H1 (cell line): ENCODE measurements around the gene TNFAIP8. TPM values are rescaled to one million over a fixed set of nuclear protein-coding genes. Genes with fewer than 3 reads are reported as not detected.
A peak's percentile ranks its signal among the peaks of the same experiment; 100 is the strongest.

Source experiments
- CTCF ChIA-PET: fragments of 300-600 bp; sonication (Branson Sonifier 250); formaldehyde crosslinking; loops from one replicate; lab custom pipeline; 2021; ENCODE audit not compliant: partially characterized antibody; lab: Charles Lee
- POLR2A ChIA-PET: fragments of 300-600 bp; sonication (Branson Sonifier 250); formaldehyde crosslinking; loops from one replicate; lab custom pipeline; 2021; ENCODE audit warnings: inconsistent platforms; ENCODE audit not compliant: partially characterized antibody; lab: Charles Lee
- DNase-seq, 2 experiments: peaks; one replicate each; pipeline versions ENCODE4 v3.0.0 to v3.0.0-alpha.2; 2010 to 2022; ENCODE audit warnings: low spot score in 2 of 2, low read depth in 1 of 2, mixed read lengths in 1 of 2
- FAIRE-seq: peaks from 2 replicates; lab custom pipeline; 2011; peaks lifted over from hg19 to GRCh38; lab: Jason Lieb, UNC
- H2AFZ ChIP-seq: 2 replicates; pipeline ENCODE4 v1.8.1; 2012; ENCODE audit warnings: low read length, inconsistent platforms
- H2AK5ac ChIP-seq: 2 replicates; pipeline ENCODE4 v1.6.1; 2013; ENCODE audit warnings: low read depth, low read length
- H2BK120ac ChIP-seq: replicated peaks from 2 replicates; pipeline ENCODE3; 2013; ENCODE audit warnings: low read depth, low read length, inconsistent platforms
- H2BK12ac ChIP-seq: 2 replicates; pipeline ENCODE4 v1.6.1; 2013; ENCODE audit warnings: low read depth, low read length
- H2BK15ac ChIP-seq: 2 replicates; pipeline ENCODE4 v1.6.1; 2013; ENCODE audit warnings: low read length
- H2BK20ac ChIP-seq: 2 replicates; pipeline ENCODE4 v1.6.1; 2013; ENCODE audit warnings: low read length
- H2BK5ac ChIP-seq: 2 replicates; pipeline ENCODE4 v1.6.1; 2013; ENCODE audit warnings: low read depth, low read length
- H3K14ac ChIP-seq: 2 replicates; pipeline ENCODE4 v1.6.1; 2013; ENCODE audit warnings: inconsistent platforms; ENCODE audit not compliant: insufficient read length
- H3K18ac ChIP-seq: 2 replicates; pipeline ENCODE4 v1.6.1; 2013; ENCODE audit warnings: low read length; ENCODE audit errors: extremely low read depth
- H3K23ac ChIP-seq: 2 replicates; pipeline ENCODE4 v1.6.1; 2013; ENCODE audit warnings: inconsistent platforms; ENCODE audit not compliant: insufficient read length
- H3K23me2 ChIP-seq: 2 replicates; pipeline ENCODE4 v1.6.1; 2013; ENCODE audit warnings: low read depth, low read length
- H3K27ac ChIP-seq: 2 replicates; pipeline ENCODE4 v1.6.1; 2011; ENCODE audit warnings: low read depth, low read length, inconsistent platforms
- H3K27me3 ChIP-seq, 4 experiments: replicated peaks in 1 of 4; 1 replicate in 1 of 4; 2 replicates in 3 of 4; pipeline versions ENCODE4 v1.6.1 to v1.8.1; 2011 to 2013; ENCODE audit warnings: low read length in 3 of 4, mild to moderate bottlenecking in 3 of 4, inconsistent platforms in 2 of 4, mixed read lengths in 2 of 4, moderate library complexity in 1 of 4; ENCODE audit not compliant: control insufficient read depth in 3 of 4, insufficient read depth in 3 of 4; ENCODE audit errors: extremely low read depth in 1 of 4
- H3K36me3 ChIP-seq, 4 experiments: 2 replicates each; pipeline versions ENCODE4 v1.6.1 to v1.8.1; 2011 to 2013; ENCODE audit warnings: mild to moderate bottlenecking in 4 of 4, low read length in 3 of 4, moderate library complexity in 2 of 4, control low read depth in 1 of 4, inconsistent platforms in 1 of 4; ENCODE audit not compliant: insufficient read depth in 4 of 4, control insufficient read depth in 2 of 4
- H3K4ac ChIP-seq: replicated peaks from 2 replicates; pipeline ENCODE3; 2013; ENCODE audit warnings: low read length, low read depth, mixed read lengths, inconsistent platforms; ENCODE audit not compliant: insufficient read length
- H3K4me1 ChIP-seq, 4 experiments: replicated peaks in 1 of 4; 1 replicate in 1 of 4; 2 replicates in 3 of 4; pipeline versions ENCODE4 v1.6.1 to v1.8.1; 2011 to 2013; ENCODE audit warnings: low read length in 3 of 4, inconsistent platforms in 2 of 4, mixed read lengths in 1 of 4; ENCODE audit not compliant: insufficient read depth in 4 of 4, control insufficient read depth in 3 of 4
- H3K4me2 ChIP-seq, 2 experiments: 2 replicates each; pipeline versions ENCODE4 v1.6.1 to v1.8.1; 2011 to 2013; ENCODE audit warnings: low read depth in 2 of 2, low read length in 2 of 2, control low read depth in 1 of 2, inconsistent platforms in 1 of 2, mild to moderate bottlenecking in 1 of 2; ENCODE audit not compliant: insufficient read depth in 1 of 2
- H3K4me3 ChIP-seq, 4 experiments: fragments of 200-600, 300-600 bp in 1 of 4; sonication (generic), shearing (Covaris generic), sonication (Bioruptor Twin) in 1 of 4; 2 replicates each; pipeline versions ENCODE4 v1.5.1 to v1.8.1; 2011 to 2016; ENCODE audit warnings: low read length in 4 of 4, low read depth in 3 of 4, control low read depth in 2 of 4, inconsistent platforms in 2 of 4, mild to moderate bottlenecking in 2 of 4, mixed read lengths in 1 of 4, moderate library complexity in 1 of 4; ENCODE audit not compliant: insufficient read depth in 2 of 4; ENCODE audit errors: extremely low read depth in 1 of 4
- H3K56ac ChIP-seq: replicated peaks from 2 replicates; pipeline ENCODE3; 2013; ENCODE audit warnings: low read depth, mild to moderate bottlenecking, mixed read lengths, low read length, inconsistent platforms; ENCODE audit not compliant: insufficient read length
- H3K79me1 ChIP-seq: 2 replicates; pipeline ENCODE4 v1.6.1; 2013; ENCODE audit warnings: low read depth, low read length, control low read depth
- H3K79me2 ChIP-seq, 2 experiments: 2 replicates each; pipeline versions ENCODE4 v1.6.1 to v1.8.1; 2012 to 2013; ENCODE audit warnings: low read length in 2 of 2, mild to moderate bottlenecking in 2 of 2, inconsistent platforms in 1 of 2; ENCODE audit not compliant: insufficient read depth in 2 of 2, control insufficient read depth in 1 of 2
- H3K9ac ChIP-seq, 4 experiments: replicated peaks in 1 of 4; 1 replicate in 1 of 4; 2 replicates in 3 of 4; pipeline versions ENCODE4 v1.6.1 to v1.8.1; 2011 to 2013; ENCODE audit warnings: low read depth in 3 of 4, low read length in 3 of 4, control low read depth in 2 of 4, mild to moderate bottlenecking in 2 of 4, moderate library complexity in 2 of 4, inconsistent platforms in 1 of 4; ENCODE audit errors: extremely low read depth in 1 of 4
- H3K9me3 ChIP-seq, 2 experiments: 2 replicates each; pipeline versions ENCODE4 v1.6.1 to v1.8.1; 2012 to 2013; ENCODE audit warnings: mild to moderate bottlenecking in 2 of 2, moderate library complexity in 2 of 2, control low read depth in 1 of 2, inconsistent platforms in 1 of 2, low read depth in 1 of 2, low read length in 1 of 2, mixed read lengths in 1 of 2; ENCODE audit not compliant: insufficient read depth in 2 of 2
- H4K20me1 ChIP-seq, 2 experiments: replicated peaks in 1 of 2; 2 replicates each; pipeline versions ENCODE3 to v1.8.1; 2011 to 2013; ENCODE audit warnings: inconsistent platforms in 2 of 2, low read length in 2 of 2, mild to moderate bottlenecking in 1 of 2; ENCODE audit not compliant: insufficient read depth in 2 of 2, control insufficient read depth in 1 of 2
- H4K5ac ChIP-seq: 2 replicates; pipeline ENCODE4 v1.6.1; 2013; ENCODE audit warnings: low read length, low read depth, mixed read lengths, inconsistent platforms; ENCODE audit not compliant: insufficient read length
- H4K8ac ChIP-seq: 2 replicates; pipeline ENCODE4 v1.8.0; 2013; ENCODE audit warnings: mild to moderate bottlenecking, moderate library complexity, low read length, inconsistent platforms; ENCODE audit not compliant: insufficient read depth; ENCODE audit errors: extremely low read depth
- H4K91ac ChIP-seq: replicated peaks from 2 replicates; pipeline ENCODE3; 2013; ENCODE audit warnings: low read length, mixed read lengths, inconsistent platforms; ENCODE audit not compliant: insufficient read length
- ASH2L ChIP-seq: fragments of 200-600, 300-600 bp; sonication (generic); IDR thresholded peaks from one replicate; pipeline ENCODE4 v1.7.1; 2017; ENCODE audit warnings: low read length
- ATF3 ChIP-seq: IDR thresholded peaks from 2 replicates; pipeline ENCODE4 v1.6.1; 2011; ENCODE audit warnings: low read depth, mild to moderate bottlenecking, low read length; ENCODE audit not compliant: insufficient read depth
- CBX8 ChIP-seq: fragments of 300-800, 300-1000 bp; sonication (generic); IDR thresholded peaks from 2 replicates; pipeline ENCODE4 v1.7.1; 2016; ENCODE audit warnings: low read depth, low read length, borderline replicate concordance
- CREB1 ChIP-seq: IDR thresholded peaks from 2 replicates; pipeline ENCODE4 v1.6.1; 2012; ENCODE audit warnings: inconsistent platforms
- EGR1 ChIP-seq: IDR thresholded peaks from 2 replicates; pipeline ENCODE4 v1.6.1; 2011; ENCODE audit warnings: low read depth, low read length, borderline replicate concordance
- EP300 ChIP-seq, 2 experiments: IDR thresholded peaks; 1 replicate in 1 of 2; 2 replicates in 1 of 2; pipeline ENCODE4 v1.6.1; 2011 to 2012; ENCODE audit warnings: low read depth in 2 of 2, low read length in 2 of 2, mild to moderate bottlenecking in 2 of 2, borderline replicate concordance in 1 of 2, inconsistent platforms in 1 of 2, moderate library complexity in 1 of 2
- NRF1 ChIP-seq: IDR thresholded peaks from 2 replicates; pipeline ENCODE4 v1.6.1; 2011; ENCODE audit warnings: mild to moderate bottlenecking, low read depth, low read length, improper control_type of control experiment
- RFX5 ChIP-seq: IDR thresholded peaks from 2 replicates; pipeline ENCODE4 v1.6.1; 2011; ENCODE audit warnings: low read depth, low read length, improper control_type of control experiment, borderline replicate concordance
- RXRA ChIP-seq: IDR thresholded peaks from 2 replicates; pipeline ENCODE4 v1.6.1; 2011; ENCODE audit warnings: low read depth, mild to moderate bottlenecking, low read length, moderate library complexity; ENCODE audit not compliant: insufficient read depth
- SIRT6 ChIP-seq: IDR thresholded peaks from one replicate; pipeline ENCODE4 v1.7.1; 2012; ENCODE audit warnings: low read length, inconsistent platforms
- SIX5 ChIP-seq: IDR thresholded peaks from 2 replicates; pipeline ENCODE4 v1.6.1; 2011; ENCODE audit warnings: mild to moderate bottlenecking, low read depth, low read length
- SP2 ChIP-seq: IDR thresholded peaks from 2 replicates; pipeline ENCODE4 v1.6.1; 2012; ENCODE audit warnings: mild to moderate bottlenecking, low read length, inconsistent platforms
- SP4 ChIP-seq: IDR thresholded peaks from 2 replicates; pipeline ENCODE4 v1.6.1; 2012; ENCODE audit warnings: low read length, inconsistent platforms
- SUZ12 ChIP-seq: fragments of 200-600 bp; sonication (generic); IDR thresholded peaks from 2 replicates; pipeline ENCODE4 v1.6.1; 2012; ENCODE audit warnings: mild to moderate bottlenecking, inconsistent platforms, low read length, moderate library complexity, mixed read lengths
- TAF1 ChIP-seq: IDR thresholded peaks from 2 replicates; pipeline ENCODE4 v1.6.1; 2011; ENCODE audit warnings: mild to moderate bottlenecking, low read depth, low read length
- WGBS, 2 experiments: shearing (Covaris generic) in 1 of 2; methylation state at CpG; one replicate each; pipeline versions ENCODE4 v1.1.6 to v1.1.7; 2013 to 2015; ENCODE audit warnings: low lambda C conversion rate in 2 of 2, mixed read lengths in 2 of 2, inconsistent platforms in 1 of 2, low coverage in 1 of 2, missing lambda C conversion rate in 1 of 2; ENCODE audit not compliant: insufficient replicate concordance in 2 of 2, insufficient coverage in 1 of 2, insufficient read length in 1 of 2; ENCODE audit errors: extremely low coverage in 1 of 2, missing lambda C conversion rate in 1 of 2; 5-methylcytosine and 5-hydroxymethylcytosine counted together
- polyA plus RNA-seq, 7 experiments: library from polyadenylated mRNA; depleted of rRNA in 3 of 7; stranded (reverse) in 5 of 7; unstranded in 2 of 7; fragments of >200 nt in 5 of 7; fragments of 200-250 nt in 2 of 7; gene quantifications; 1 replicate in 5 of 7; 2 replicates in 1 of 7; 4 replicates in 1 of 7; pipeline versions ENCODE4 v1.2.1 to v1.2.3, GENCODE V29; 2011 to 2013; ENCODE audit warnings: missing spikeins in 2 of 7, mixed read lengths in 2 of 7
- total RNA-seq: library from RNA; stranded (reverse); fragmentation: NEBNext Ultra II Directional; extraction: Animal tissue kit (Norgen Biotek cat#: 25700); gene quantifications from 2 replicates; pipeline ENCODE4 v1.2.1, GENCODE V29; 2021

TNFAIP8 gene
- total and polyA plus RNA-seq, 2 of the 8 experiments (the other 6 are each of a cell fraction or from before 2014, with no cell fraction given): 12.4 to 19.3 TPM

GRCh38 chr5:119358530-119358900 lies 2.7 kb downstream of the TNFAIP8 start:
- Histone ChIP-seq H2BK20ac (no peak overlapping the region), H2BK120ac (no peak overlapping the region), H4K20me1 (no peaks in the 10 kb centered on the region)
- TF ChIP-seq EP300 (IDR thresholded peaks at IDR 0.05; ENCODE audit: borderline replicate concordance in 1 of 2, low read depth in 2 of 2, low read length in 2 of 2): no peak
- TF ChIP-seq ATF3: no peak
- no peak for TF ChIP-seq SIRT6
- no peak for TF ChIP-seq SP2
- TF ChIP-seq NRF1: no peak
- TF ChIP-seq RFX5: no peak
- TF ChIP-seq TAF1: no peak
- no peak for TF ChIP-seq SP4
- no peak for TF ChIP-seq SUZ12
- TF ChIP-seq CREB1: no peak
- TF ChIP-seq ASH2L: no peak
- TF ChIP-seq EGR1: no peak
- TF ChIP-seq RXRA: no peak
- no peak for TF ChIP-seq SIX5
- TF ChIP-seq CBX8: no peak

More at GRCh38 chr5:119358530-119358900, 2.7 kb downstream of the TNFAIP8 start:
- no peak overlapping the region for H3K4ac ChIP-seq
- 0 out of 2 replicates have a peak overlapping the region, but pooled peaks have one; percentile 42 for H2BK12ac ChIP-seq
- 82% methylated on average over 2 of the region's 2 CpGs; no CpG with 5 or more reads in 1 of the 2 experiments for WGBS, 2 experiments
- FAIRE-seq: no peak
- no peak overlapping the region for H2AK5ac ChIP-seq
- H3K23me2 ChIP-seq: peaks cover 10% of the 10 kb centered on the region
- no peak overlapping the region for H3K9ac ChIP-seq
- H4K91ac ChIP-seq: no peak overlapping the region
- H3K27ac ChIP-seq: no peak overlapping the region
- ChIA-PET CTCF (interaction anchor here (1.1 to 1.6 kb wide), 4 partner anchors 12 to 371 kb away, joined by 3 to 4 read pairs (median 4); partner anchors contain the start of gene DTWD2), POLR2A (no interaction called here)
- no peak overlapping the region for H3K23ac ChIP-seq
- H3K36me3 ChIP-seq: no peaks in the 10 kb centered on the region
- no peak overlapping the region for H2BK5ac ChIP-seq
- H3K56ac ChIP-seq: no peak overlapping the region
- DNase-seq: no peak
- no peak overlapping the region for H2AFZ ChIP-seq
- no peak overlapping the region for H3K18ac ChIP-seq
- no peak overlapping the region for H4K8ac ChIP-seq
- H4K5ac ChIP-seq: no peak overlapping the region
- no peak overlapping the region for H3K4me2 ChIP-seq
- H3K4me3 ChIP-seq: no peak overlapping the region
- H3K14ac ChIP-seq: no peak overlapping the region
- H3K27me3 ChIP-seq: 0 out of 7 replicates have a peak, but pooled peaks cover 0 to 3% (median 1%) of the 10 kb centered on the region in 4 experiments
- peaks cover 0 to 25% of the 10 kb centered on the region in 2 experiments; a peak in 2 of 4 replicates for H3K79me2 ChIP-seq
- H3K4me1 ChIP-seq: peaks cover 2 to 13% (median 8%) of the 10 kb centered on the region in 4 experiments; a peak in 5 of 7 replicates
- no peaks in the 10 kb centered on the region for H3K9me3 ChIP-seq
- H2BK15ac ChIP-seq: no peak overlapping the region
- H3K79me1 ChIP-seq: no peaks in the 10 kb centered on the region
